Upper lobe of left lung (tissue), 4 donors: ENCODE measurements around the gene SND1.

Experiments
- CTCF ChIP-seq, 6 experiments: fragments of 450-650 bp in 4 of 6; fragments of 200-600 bp in 2 of 6; sonication (generic) in 2 of 6; IDR thresholded peaks; one replicate each; pipeline ENCODE4 v1.5.1; 2016 to 2019; ENCODE audit warnings: antibody characterized with exemption in 6 of 6
- POLR2A ChIP-seq, 4 donors: fragments of 450-650 bp; IDR thresholded peaks; one replicate each; pipeline ENCODE4 v1.5.1; 2016 to 2017; ENCODE audit warnings: antibody characterized with exemption in 4 of 4, mild to moderate bottlenecking in 2 of 4
- POLR2AphosphoS5 ChIP-seq, 2 donors: sonication (generic); formaldehyde crosslinking; IDR thresholded peaks; one replicate each; pipeline ENCODE4 v1.5.1; 2017; ENCODE audit warnings: antibody characterized with exemption in 2 of 2

DNA sequence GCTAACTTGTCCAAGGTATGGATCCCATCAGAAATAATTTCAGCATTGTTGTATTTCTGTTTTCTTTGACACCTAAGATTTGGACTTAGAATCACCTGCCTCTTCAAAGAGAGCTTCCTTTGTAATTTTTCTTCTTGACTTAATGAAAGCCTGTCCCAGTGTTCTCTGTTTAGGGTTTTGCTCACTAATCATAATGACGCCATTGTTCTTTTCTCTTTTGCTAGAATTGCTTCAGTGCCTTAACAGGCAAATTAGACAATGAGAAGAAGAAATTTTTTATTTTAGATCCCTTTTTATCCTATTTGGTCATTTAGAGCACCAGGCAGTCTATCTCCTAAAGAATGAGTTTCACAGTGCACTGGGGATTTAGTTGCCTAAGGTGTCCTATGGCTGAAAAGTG is 128.5 kb downstream of the SND1 start:
- no peak for TF ChIP-seq POLR2A (IDR thresholded peaks at IDR 0.05)
- no peak for TF ChIP-seq CTCF (IDR thresholded peaks at IDR 0.05)
- no peak for TF ChIP-seq POLR2AphosphoS5 (IDR thresholded peaks at IDR 0.05)
